ENCODE data around the gene PAH. TPM values are rescaled to one million over a fixed set of nuclear protein-coding genes. Genes with fewer than 3 reads are reported as not detected.

The PAH gene
- total RNA-seq, 4 donors from 2014 or later, result 1.5 TPM; not detected in 3

DNA sequence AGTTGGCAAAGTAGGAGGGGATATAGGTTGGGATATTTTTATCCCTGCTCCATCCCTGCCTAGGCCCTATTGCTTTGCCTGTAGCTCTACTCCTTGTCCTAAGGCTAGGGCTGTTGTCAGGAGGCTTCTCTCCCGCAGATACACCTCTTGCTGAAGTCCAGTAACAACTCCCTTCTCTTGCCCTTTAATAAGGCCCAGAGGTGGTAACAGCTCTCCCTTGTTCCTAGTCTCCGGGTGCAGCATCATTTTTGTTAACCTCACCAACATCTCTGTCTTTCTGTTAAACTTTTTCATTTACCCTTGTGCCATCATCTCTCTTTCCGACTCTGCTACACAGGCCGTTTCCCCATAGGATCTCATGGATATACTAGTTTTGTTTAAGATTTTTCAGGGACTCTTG is 46.8 kb upstream of the PAH start:
- H3K27me3 ChIP-seq, result peaks cover 0 to 66% of the 10 kb centered on the region in 2 donors
- WGBS, 2 donors, result 62 to 75% methylated on average over 4 of the region's 4 CpGs

GRCh38 chr12:102962986-102963385 is 45.9 kb upstream of the PAH start:
- peaks cover 0 to 10% (median 0%) of the 10 kb centered on the region in 4 donors for H3K9me3 ChIP-seq
- peaks cover 0 to 25% (median 0%) of the 10 kb centered on the region in 4 donors for H3K4me1 ChIP-seq
- H3K27me3 ChIP-seq, result peaks cover 0 to 72% of the 10 kb centered on the region in 2 donors
- H3K27ac ChIP-seq, result no peak overlapping the region
- 33 to 42% methylated on average over 3 of the region's 3 CpGs for WGBS, 2 donors
- no peak overlapping the region for H3K4me3 ChIP-seq
- no peak for DNase-seq (ENCODE audit: low spot score in 2 of 2)
- no peaks in the 10 kb centered on the region for H3K36me3 ChIP-seq
- TF ChIP-seq EP300 (IDR thresholded peaks at IDR 0.05), result no peak
- no peak for TF ChIP-seq POLR2A (IDR thresholded peaks at IDR 0.05)
- TF ChIP-seq, protein P1, sequence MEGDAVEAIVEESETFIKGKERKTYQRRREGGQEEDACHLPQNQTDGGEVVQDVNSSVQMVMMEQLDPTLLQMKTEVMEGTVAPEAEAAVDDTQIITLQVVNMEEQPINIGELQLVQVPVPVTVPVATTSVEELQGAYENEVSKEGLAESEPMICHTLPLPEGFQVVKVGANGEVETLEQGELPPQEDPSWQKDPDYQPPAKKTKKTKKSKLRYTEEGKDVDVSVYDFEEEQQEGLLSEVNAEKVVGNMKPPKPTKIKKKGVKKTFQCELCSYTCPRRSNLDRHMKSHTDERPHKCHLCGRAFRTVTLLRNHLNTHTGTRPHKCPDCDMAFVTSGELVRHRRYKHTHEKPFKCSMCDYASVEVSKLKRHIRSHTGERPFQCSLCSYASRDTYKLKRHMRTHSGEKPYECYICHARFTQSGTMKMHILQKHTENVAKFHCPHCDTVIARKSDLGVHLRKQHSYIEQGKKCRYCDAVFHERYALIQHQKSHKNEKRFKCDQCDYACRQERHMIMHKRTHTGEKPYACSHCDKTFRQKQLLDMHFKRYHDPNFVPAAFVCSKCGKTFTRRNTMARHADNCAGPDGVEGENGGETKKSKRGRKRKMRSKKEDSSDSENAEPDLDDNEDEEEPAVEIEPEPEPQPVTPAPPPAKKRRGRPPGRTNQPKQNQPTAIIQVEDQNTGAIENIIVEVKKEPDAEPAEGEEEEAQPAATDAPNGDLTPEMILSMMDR (IDR thresholded peaks at IDR 0.05), result no peak

More for the DNA sequence above, 46.8 kb upstream of the PAH start:
- no peaks in the 10 kb centered on the region for H3K36me3 ChIP-seq
- H3K4me1 ChIP-seq, result peaks cover 0 to 17% (median 0%) of the 10 kb centered on the region in 4 donors
- H3K4me3 ChIP-seq, result no peak overlapping the region
- peaks cover 0 to 10% (median 0%) of the 10 kb centered on the region in 4 donors for H3K9me3 ChIP-seq
- DNase-seq (ENCODE audit: low spot score in 2 of 2), result no peak
- no peak overlapping the region for H3K27ac ChIP-seq
- TF ChIP-seq, protein P1 (IDR thresholded peaks at IDR 0.05), result no peak
- TF ChIP-seq EP300 (IDR thresholded peaks at IDR 0.05), result no peak
- no peak for TF ChIP-seq POLR2A (IDR thresholded peaks at IDR 0.05)

DNA sequence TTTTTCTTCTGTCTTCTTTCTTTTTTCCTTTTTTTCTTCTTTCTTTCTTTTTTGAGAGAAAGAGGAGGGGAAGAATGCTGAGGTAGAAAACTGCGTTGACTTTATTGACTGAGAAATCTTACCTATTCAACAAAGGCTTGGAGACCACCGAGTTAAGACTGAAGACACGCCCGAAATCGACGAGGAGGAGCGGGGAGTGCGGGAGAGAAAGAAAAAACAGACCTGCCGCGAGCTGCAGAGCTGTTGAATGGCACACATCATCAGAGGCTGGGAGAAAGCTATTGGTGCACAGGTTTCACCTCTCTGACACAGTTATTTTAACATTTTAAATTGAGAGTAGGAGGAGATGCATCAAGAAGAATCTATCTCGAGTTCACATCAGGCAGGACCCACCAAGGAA is 45.5 kb upstream of the PAH start:
- TF ChIP-seq EP300 (IDR thresholded peaks at IDR 0.05) (no peak), POLR2A (IDR thresholded peaks at IDR 0.05) (no peak)
- TF ChIP-seq, protein P1 (IDR thresholded peaks at IDR 0.05), result no peak
- peaks cover 0 to 10% (median 0%) of the 10 kb centered on the region in 4 donors for H3K9me3 ChIP-seq
- H3K4me1 ChIP-seq, result peaks cover 0 to 30% (median 1%) of the 10 kb centered on the region in 4 donors
- peaks cover 0 to 77% of the 10 kb centered on the region in 2 donors for H3K27me3 ChIP-seq
- WGBS, 2 donors, result 14 to 18% methylated on average over 11 of the region's 11 CpGs
- H3K27ac ChIP-seq, result no peak overlapping the region
- no peak overlapping the region for H3K4me3 ChIP-seq
- no peak for DNase-seq (ENCODE audit: low spot score in 2 of 2)
- H3K36me3 ChIP-seq, result no peaks in the 10 kb centered on the region

DNA sequence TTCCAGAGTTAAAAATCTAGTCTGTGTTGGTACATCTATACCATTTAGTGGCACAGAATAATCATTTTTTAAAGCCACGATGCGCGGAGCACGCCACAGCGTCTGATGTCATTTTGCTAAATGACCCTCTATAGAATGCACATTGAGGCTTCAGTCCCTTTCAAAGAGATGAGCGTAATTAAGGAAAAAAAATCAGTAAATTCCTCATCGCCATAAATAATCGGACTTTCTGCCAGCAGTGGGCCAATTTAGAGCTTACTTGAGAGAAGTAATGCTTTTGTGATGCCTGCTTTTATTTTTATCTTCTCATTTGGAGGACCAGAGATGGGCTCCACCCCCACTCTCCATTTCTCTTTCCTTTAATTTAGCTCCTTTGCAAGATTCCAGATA is 44.4 kb upstream of the PAH start:
- TF ChIP-seq, protein P1 (IDR thresholded peaks at IDR 0.05), result no peak
- no peak for TF ChIP-seq EP300 (IDR thresholded peaks at IDR 0.05)
- no peak for TF ChIP-seq POLR2A (IDR thresholded peaks at IDR 0.05)
- Histone ChIP-seq H3K36me3 (no peaks in the 10 kb centered on the region), H3K27me3 (peaks cover 0 to 85% of the 10 kb centered on the region in 2 donors), H3K27ac (peak overlapping the region in 1 of 4 donors; percentile 77), H3K4me1 (peaks cover 0 to 41% (median 6%) of the 10 kb centered on the region in 4 donors), H3K9me3 (peaks cover 0 to 10% (median 0%) of the 10 kb centered on the region in 4 donors), H3K4me3 (no peak overlapping the region)
- DNase-seq (ENCODE audit: low spot score in 2 of 2), result no peak
- 5 to 6% methylated on average over 8 of the region's 8 CpGs for WGBS, 2 donors

GRCh38 chr12:102960766-102961465 is 43.9 kb upstream of the PAH start:
- H3K27ac ChIP-seq, result peak overlapping the region in 1 of 4 donors; percentile 77
- no peaks in the 10 kb centered on the region for H3K36me3 ChIP-seq
- H3K4me1 ChIP-seq, result peaks cover 0 to 45% (median 6%) of the 10 kb centered on the region in 4 donors
- H3K27me3 ChIP-seq, result peaks cover 0 to 85% of the 10 kb centered on the region in 2 donors
- H3K4me3 ChIP-seq, result no peak overlapping the region
- TF ChIP-seq EP300 (IDR thresholded peaks at IDR 0.05) (no peak), POLR2A (IDR thresholded peaks at IDR 0.05) (no peak)
- TF ChIP-seq, protein P1 (IDR thresholded peaks at IDR 0.05), result no peak
- 21 to 27% methylated on average over 19 of the region's 19 CpGs for WGBS, 2 donors
- peaks cover 0 to 10% (median 0%) of the 10 kb centered on the region in 4 donors for H3K9me3 ChIP-seq
- DNase-seq (ENCODE audit: low spot score in 2 of 2), result no peak
